Femur (tissue), 1 donor: ENCODE results near the gene CLDN24.

Experiments used
- DNase-seq: peaks from one replicate; pipeline ENCODE4 v3.0.0-alpha.2; 2017

The CLDN24 gene

DNA sequence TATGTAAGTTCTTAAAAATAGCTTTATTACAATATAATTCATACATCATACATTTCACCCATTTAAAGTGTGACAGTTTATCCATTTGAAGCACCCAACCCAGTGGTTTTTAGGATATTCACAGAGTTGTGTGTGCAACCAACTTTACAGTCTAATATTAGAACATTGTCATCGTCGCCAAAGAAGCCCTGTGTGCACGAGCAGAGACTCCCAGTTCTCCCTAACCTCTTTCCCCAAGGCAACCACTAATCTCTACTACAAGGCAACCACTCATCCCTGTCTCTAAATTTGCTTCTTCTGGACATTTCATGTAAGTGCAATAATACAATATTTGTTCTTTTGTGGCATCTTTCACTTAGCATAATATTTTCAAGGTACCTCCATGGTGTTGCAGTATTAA lies 49.8 kb downstream of the CLDN24 start:
- DNase-seq, result no peak
